H54 (cell line): ENCODE results near the gene ADCY9.
A peak's percentile ranks its signal among the peaks of the same experiment; 100 is the strongest.
"Not testable (repeated sequence)": the region's sequence is repeated elsewhere in the genome, so short reads cannot be mapped to it uniquely, and the experiment has no call there.

Source experiments
- DNase-seq: peaks from one replicate; pipeline ENCODE4 v3.0.0; 2011; ENCODE audit warnings: low spot score, mixed read lengths; ENCODE audit not compliant: insufficient read length
- FAIRE-seq: peaks from 3 replicates; lab custom pipeline; 2011; peaks lifted over from hg19 to GRCh38; lab: Jason Lieb, UNC
- POLR2A ChIP-seq: IDR thresholded peaks from 2 replicates; pipeline ENCODE4 v1.6.1; 2011; ENCODE audit warnings: low read depth, mild to moderate bottlenecking, low read length

The ADCY9 gene

DNA sequence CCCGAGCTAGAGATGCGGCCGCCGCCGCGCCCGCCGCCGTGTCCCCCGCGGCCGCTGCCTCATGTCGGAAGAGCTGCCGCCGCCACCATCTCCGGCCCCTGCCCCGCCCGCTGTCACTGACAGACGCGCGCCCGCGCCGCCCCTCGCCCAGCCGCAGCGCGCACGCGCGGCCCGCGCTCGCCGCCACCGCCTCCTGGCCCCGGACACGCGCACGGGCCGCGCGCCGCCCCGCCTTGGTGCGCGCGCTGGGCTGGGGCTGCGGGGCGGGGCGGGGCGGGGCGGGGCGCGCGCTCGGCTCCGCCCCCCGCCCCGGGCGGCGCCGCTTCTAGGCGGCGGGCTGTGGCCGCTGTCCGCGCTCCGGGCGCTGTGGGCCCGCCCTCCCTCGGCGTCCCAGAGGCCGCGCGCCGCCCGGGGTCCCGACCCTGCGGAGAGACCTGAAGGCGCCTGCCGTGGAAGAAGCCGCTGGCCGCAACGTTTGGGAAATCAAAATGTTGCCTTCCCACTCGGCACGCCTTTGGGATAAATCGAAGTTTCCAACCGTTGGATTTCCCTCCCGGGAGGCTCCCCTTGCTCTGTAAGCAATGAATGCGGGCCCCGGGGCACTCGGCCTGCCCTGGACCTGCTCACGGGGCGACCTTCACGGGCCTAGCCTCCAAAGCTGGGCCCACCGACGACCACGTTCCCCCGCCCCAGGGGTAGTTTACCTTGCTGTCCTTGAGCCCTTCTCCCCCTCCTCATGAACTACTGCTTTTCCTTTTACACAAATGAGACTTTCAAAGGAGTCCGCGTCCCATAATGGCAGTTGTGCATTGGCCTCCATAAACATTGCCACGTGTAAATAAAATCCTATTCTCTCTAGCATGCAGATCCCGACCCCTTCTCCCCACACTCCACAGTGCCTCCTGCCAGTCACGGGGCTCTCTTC lies at the start of gene ADCY9:
ADCY9 (minus strand) TSS at position 118 of the 925 bp plus-strand sequence. CDS start 1,000 bp downstream, outside the sequence.
- FAIRE-seq (no peak), DNase-seq (peak; percentile 93)
- peak; percentile 77 for TF ChIP-seq POLR2A

- DNase-seq, result no peak
- no peak for TF ChIP-seq POLR2A
- FAIRE-seq, result no peak
Measured at GRCh38 chr16:4160658-4161430, 44.6 kb upstream of the ADCY9 start.

DNA sequence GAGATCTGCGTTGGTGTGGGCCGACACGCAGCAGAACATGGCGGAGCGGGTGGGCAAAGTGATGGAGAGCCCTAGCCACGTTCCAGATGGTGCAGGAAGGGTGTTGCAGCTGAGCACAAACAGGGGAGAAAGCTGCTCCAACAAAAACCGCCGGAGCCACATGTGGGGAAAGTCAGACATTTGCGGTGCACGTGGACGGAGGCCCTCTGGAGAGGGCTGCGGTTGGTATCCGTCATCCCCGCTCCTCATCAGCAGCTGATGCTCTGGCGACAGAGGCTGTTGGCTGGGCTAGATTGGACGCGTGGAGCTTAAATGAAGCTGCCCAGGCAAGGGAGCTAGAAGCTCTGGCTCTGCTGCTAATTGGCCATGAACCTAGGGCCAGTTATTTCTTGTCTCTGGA lies 43.5 kb upstream of the ADCY9 start:
- FAIRE-seq, result no peak
- DNase-seq, result no peak
- no peak for TF ChIP-seq POLR2A

GRCh38 chr16:4158143-4159093 lies 42.2 kb upstream of the ADCY9 start:
- TF ChIP-seq POLR2A, result no peak
- DNase-seq, result no peak
- FAIRE-seq, result no peak

- DNase-seq (no peak), FAIRE-seq (no peak)
- no peak for TF ChIP-seq POLR2A
Measured at GRCh38 chr16:4157376-4157825, 41.2 kb upstream of the ADCY9 start.

- not testable (repeated sequence) for DNase-seq, FAIRE-seq
Measured at GRCh38 chr16:4156503-4156902, 40.3 kb upstream of the ADCY9 start.

- not testable (repeated sequence) for DNase-seq, FAIRE-seq
Measured at GRCh38 chr16:4153364-4153763, 37.1 kb upstream of the ADCY9 start.

DNA sequence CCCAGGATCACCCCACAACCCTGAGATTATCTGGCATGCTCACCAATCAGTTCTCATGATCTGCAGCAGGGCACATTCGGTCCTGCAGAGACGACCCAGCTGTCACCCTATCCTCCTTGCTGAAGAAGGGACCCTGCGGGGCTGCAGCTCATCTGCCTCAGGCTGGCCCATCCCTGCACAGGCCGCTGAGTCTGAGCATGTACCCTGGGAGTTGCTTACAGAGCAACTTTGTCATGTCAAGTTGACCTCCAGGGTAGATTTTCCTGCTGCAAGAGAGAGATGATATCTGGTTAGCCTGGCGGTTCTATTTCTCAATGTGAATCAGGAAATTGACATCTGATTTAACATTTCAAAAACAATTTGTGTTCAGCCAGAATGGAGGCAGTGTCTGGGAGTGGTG lies 36.0 kb upstream of the ADCY9 start:
- no peak for DNase-seq
- no peak for TF ChIP-seq POLR2A
- no peak for FAIRE-seq

GRCh38 chr16:4147236-4147635 lies 31.0 kb upstream of the ADCY9 start:
- DNase-seq (no peak), FAIRE-seq (no peak)

GRCh38 chr16:4142268-4142667 lies 26.0 kb upstream of the ADCY9 start:
- FAIRE-seq, result no peak
- no peak for TF ChIP-seq POLR2A

More at GRCh38 chr16:4147236-4147635, 31.0 kb upstream of the ADCY9 start:
- TF ChIP-seq POLR2A, result no peak

DNA sequence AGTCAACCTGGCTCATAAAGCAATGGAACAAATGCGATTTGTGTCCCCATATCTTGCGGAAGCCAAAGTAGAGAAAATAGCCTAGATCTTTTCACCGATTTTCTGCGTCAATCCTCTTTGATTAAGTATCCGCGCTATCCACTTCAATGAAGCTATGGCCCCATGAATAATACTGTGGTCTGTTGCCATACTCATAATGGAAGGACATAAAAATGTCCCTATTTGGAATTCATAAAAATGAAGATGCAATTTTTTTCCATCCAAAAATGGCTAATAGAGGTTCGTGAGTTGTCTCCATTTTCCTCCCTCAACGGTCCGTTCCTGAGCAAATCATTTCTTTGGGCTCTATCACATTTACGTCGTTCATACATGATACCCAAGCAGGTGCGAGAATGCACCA lies 25.4 kb upstream of the ADCY9 start:
- DNase-seq, result no peak
- TF ChIP-seq POLR2A, result no peak
- no peak for FAIRE-seq

More at GRCh38 chr16:4142268-4142667, 26.0 kb upstream of the ADCY9 start:
- DNase-seq, result no peak

DNA sequence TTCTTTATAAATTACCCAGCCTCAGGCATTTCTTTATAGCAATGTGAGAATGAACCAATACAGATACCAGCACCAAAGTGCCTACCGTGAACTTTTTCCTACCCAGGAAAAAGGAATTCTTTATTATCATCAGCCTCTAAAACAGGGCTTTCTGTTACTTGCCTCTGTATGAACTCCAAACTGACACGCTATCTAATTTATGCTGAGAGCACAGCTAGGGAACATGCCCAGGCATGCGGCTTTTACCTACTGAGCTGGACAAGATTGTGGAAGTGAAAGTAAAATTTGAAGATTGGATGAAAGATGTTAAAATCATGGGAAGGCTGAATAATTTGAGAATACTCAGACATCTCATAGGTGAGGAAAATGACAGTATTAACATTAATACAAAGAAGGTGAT lies 24.4 kb upstream of the ADCY9 start:
- DNase-seq, result no peak
- TF ChIP-seq POLR2A, result no peak
- FAIRE-seq, result no peak

GRCh38 chr16:4139968-4140367 lies 23.7 kb upstream of the ADCY9 start:
- DNase-seq (no peak), FAIRE-seq (no peak)
- no peak for TF ChIP-seq POLR2A
